Measurements from ENCODE around the gene NSD2.

NSD2 gene

DNA sequence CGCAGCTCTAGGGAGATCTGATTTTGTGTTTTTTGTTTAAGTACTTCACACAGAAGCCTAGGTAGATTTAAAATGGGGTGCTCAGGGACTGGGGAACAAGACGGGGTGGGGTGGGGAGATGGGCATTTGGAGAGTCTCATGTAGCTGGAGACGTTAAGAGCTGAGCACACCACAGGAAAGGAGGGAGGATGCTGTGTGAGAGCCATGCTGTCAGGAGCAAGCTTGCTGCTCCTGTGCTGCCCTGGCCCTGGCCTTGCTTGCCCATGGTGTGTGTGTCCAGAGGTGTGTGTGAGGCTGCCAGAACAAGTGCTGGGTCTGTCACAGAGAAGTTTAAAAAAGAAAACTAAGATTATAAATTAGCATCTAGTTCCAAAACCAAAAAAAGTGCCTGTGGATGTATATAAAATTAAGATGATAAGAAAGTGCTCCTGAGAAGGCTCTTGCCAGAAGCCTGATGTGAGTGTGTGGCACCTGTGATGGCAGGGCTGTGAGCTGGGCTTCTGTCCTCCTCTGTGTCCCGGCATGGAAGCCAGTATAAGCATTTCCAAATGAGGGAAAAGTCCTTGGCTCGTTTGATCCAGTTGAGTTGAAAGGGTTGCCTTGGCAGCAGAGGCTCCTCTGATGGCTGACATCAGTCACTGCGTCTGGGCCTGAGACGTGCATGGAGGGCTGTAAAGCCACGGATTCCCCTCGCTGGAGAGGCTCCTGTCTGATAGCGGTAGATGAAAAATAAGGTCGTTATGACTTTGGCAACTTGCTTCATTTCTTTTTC is 74.1 kb downstream of the NSD2 start:
- DNase-seq (ENCODE audit: low spot score), result no peak

DNA sequence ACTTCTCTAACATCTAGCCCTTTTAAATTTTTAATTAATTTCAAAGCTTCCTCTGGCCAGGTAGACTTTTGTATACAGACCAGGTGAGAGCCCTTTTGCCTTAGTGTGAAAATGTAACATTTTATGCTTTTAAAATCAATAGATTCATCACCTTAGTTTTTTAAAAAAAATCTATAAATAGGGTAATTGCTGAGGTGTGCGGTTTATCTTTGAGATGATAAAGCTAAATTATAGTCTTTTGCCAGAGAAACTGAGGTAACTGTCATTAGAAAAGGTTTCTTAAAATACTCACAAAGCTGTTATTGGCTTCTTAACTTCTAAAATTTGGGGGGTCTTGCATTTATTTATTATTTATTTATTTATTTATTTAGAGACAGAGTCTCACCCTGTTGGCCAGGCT is 74.7 kb downstream of the NSD2 start:
- no peak for DNase-seq (ENCODE audit: low spot score)

DNA sequence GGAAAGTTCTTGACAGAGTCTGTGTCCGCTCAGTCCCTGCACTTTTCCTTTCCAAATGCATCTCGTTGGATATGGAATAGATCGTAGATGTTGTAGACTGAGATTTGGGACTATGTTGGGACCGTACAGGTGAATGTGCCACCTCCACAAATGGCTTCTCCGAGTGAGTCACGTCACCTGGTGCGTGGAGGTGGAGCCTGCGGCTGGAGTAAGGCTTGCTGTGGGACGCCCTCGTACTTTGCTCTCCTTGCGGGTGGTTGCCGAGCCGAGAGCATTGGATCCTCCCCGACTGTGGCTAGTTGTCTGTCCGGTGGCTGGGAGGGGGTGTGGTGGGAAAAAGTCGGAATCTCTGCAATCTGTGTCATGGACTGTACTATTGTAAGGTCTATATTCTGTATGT is 77.0 kb downstream of the NSD2 start:
- DNase-seq (ENCODE audit: low spot score), result no peak

DNA sequence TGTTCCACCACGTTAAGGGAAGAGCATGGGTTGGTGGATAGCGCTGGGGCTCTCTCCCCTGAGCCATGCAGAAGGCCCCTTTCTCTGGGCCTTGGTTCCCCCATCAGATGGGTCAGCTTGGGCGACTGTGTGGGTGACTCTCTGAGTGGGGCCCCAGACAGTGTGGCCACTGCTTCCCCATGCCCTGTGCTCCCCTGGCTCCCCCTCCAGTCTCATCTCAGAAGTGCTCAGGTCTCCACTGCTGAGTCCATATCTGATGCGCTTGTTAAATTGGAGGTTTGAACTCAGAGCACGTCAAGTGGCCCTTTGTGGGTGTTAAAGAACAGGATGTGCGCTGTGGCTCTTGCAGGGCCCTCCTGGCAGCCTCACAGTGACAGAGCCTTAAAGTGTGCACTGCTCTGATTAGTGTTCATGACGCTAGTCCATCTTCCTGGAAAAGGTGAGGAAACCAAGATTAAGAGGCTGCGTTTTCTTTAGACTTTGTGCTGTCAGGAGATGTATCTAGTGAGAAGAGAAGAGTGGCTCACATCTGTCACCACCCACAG is 77.8 kb downstream of the NSD2 start:
- no peak for DNase-seq (ENCODE audit: low spot score)

DNA sequence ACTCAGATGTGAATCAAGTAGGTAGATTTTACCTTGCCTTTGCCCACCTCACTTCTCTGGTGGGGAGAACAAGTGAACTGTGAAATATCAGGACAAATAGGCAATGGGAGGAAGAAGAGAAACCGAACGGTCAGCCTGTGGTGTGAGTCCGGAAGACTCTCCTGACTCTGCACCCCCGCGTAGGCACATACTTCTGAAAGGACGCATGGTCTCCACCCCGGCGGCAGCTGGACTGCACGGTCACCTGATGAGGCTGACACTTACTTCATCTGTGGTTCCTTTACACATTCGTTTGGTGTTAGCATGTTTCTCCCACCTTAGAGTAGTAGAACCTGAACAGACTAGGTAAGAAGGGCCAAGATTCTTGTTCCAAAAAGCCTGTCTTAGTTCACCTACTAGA is 79.2 kb downstream of the NSD2 start:
- no peak for DNase-seq (ENCODE audit: low spot score)

DNA sequence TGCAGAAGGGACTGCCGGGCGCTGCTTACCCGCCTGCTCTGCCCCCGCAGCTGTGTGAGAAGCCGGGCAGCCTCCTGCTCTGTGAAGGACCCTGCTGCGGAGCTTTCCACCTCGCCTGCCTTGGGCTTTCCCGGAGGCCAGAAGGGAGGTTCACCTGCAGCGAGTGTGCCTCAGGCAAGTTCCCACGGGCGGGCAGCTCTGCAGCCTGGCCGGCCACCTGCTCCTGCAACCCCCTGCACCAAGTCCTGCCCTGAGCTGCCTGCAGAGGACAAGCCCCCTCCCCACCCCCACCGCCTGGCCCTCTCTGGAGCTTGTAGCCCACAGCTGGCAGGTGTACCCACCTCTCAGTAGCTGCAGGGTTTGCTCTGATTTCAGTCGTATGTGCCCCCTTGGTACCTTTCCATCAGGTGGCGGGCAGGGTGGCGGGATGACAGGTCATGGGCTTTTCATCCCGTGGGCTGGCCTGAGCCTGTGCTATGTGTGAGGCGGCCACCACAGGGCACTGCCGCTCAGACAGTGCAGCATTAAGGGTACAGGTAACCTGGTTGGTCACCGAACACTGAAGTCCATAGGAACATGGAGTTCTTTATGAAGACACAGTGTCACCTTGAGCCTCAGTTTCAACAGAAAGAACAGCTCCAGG is 81.0 kb downstream of the NSD2 start:
- no peak for DNase-seq (ENCODE audit: low spot score)

DNA sequence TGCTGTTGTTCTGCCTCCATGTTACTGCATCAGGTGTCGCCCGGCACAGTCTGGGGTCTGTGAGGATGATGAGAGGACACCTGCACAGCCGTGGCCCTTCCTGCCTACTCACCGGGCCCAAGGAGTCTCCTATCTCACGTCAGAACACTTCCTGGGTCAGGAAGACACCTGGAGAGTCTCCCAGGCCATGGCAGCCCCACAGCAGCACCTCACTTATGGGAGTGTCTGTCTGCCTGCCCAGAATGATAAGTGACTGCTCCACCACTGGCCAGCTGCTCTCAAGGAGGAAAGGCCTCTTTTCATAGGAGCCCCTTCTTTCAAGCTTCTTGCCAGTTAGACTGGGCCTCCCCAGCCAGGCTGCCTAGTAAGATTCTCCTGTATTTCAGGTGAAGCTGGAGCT is 81.5 kb downstream of the NSD2 start:
- DNase-seq (ENCODE audit: low spot score), result no peak

DNA sequence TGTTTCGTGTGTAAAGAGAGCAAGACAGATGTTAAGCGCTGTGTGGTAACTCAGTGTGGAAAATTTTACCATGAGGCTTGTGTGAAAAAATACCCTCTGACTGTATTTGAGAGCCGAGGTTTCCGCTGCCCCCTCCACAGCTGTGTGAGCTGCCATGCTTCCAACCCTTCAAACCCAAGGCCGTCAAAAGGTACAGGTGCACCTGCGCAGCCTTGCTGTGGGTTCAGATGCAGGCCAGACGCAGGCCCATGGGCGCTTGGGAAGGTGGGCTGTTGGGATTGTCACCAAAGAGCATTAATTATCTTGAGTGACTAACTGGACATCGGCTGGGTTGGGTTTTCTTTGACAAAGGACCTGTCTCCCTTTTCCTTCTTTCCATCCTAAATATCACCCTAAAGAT is 82.1 kb downstream of the NSD2 start:
- no peak for DNase-seq (ENCODE audit: low spot score)

DNA sequence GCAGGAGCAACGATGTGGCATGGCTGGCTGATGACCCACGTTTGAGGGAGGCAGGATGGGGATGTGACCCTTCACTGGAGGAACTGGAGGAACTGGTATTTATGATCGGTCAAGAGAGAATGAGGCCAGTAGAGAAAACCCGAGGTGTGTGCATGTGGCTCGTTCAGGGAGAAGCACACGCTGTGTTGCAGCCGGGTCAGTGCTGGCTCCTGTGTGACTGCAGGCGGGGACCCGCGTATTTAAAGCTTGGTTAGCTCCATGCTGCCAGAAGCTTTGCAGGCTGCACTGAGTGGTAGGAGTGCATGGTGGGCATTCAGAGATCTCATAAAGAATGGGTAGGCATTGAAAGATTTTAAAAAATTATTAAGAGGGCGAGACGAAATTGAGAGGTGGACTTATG is 85.4 kb downstream of the NSD2 start:
- DNase-seq (ENCODE audit: low spot score), result no peak

DNA sequence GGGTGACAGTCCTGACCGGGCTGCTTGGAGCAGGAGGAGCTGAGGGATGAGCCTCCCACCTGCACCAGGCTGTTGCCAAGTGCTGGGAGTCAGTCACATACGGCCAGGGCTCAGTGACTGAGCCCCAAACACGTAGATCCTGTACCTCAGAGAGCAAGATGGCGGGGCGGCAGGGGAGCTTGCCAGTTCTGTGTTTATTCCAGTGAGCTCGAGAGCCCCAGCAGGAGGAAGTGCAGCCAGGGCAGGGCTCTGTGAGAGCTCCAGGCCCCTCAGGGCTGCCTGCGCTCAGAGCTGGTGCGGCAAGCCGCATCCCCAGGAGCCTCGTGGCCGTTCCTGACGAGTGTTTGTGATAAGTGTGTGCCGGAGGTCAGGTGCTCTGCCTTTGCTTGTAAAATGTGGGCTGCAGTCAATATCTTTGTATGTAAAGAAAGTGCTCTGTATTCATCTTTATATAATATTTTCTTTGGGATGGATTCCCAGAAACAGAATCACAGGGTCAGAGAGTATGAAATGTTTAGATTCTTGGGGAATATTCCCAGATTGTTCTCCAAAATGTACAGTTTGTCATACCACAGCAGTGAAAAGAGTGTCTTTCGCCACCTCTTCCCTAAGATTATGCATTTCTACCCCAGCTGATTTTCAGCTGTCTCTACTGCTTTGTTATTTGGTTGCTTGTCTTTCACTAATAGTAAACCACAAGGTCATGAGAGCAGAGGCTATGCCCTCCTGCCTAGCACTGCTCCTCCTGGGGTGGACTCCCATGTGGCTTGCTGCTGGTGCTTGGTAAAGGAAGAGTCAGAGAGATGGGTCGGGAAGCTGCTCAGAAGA is 87.3 kb downstream of the NSD2 start:
- no peak for DNase-seq (ENCODE audit: low spot score)

DNA sequence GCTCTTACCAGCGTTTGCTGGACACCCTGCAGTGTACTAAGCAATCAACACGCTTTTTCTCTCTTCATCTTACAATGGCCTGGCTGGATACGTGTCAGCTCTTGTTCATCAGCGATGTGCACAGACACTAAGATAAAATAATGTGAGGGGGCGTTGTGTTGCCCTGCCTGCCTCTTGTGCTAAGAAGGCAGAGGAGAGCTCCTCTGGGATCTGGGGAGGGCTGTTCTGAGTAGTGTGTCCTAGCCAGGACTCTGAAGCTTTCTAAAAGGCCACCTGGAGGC is 87.9 kb downstream of the NSD2 start:
- no peak for DNase-seq (ENCODE audit: low spot score)

DNA sequence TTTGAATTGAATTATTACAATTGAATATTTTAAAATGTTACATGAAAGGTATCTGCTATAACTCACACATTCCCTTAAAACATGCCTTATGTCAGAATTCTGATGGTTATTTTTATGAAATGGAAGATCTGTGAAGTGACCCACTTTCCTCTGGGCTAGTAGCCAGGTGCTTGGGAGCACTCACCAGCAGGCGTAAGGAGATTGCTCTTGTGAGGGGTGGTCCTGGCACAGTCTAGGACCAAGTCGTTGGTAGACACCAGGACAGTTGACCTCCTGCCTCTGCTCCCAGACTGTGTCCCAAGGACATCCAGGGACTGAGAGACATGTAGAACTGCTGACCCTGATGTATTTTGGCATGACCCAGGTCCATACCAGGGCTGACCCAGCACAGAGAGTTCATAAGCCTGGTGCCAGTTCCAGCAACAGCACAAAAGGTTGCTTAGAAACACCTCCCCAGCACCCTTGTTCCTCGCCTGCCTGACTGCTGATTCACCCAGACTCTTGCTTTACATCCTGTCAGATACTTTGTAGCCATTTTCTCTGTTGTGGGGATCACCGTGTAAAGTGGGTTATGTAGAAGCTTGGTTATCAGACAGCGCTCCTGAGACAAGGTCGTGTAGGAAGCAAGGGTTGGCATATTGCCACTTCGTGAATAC is 89.1 kb downstream of the NSD2 start:
- DNase-seq (ENCODE audit: low spot score), result no peak

DNA sequence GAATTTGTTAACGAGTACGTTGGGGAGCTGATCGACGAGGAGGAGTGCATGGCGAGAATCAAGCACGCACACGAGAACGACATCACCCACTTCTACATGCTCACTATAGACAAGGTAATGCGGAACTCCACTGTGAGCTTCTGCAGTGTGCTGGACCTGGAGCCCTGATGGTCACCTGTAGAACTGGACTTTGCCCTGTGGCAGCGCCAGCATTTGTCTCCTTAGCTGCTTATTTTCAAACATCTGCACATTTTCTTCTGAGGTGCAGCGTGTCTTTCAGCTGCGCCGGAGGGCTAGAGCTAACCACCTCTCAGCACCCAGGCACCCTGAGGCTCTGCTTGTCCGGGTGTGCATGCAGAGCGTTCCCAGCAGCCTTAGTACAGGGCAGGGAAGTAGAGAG is 89.8 kb downstream of the NSD2 start:
- no peak for DNase-seq (ENCODE audit: low spot score)

DNA sequence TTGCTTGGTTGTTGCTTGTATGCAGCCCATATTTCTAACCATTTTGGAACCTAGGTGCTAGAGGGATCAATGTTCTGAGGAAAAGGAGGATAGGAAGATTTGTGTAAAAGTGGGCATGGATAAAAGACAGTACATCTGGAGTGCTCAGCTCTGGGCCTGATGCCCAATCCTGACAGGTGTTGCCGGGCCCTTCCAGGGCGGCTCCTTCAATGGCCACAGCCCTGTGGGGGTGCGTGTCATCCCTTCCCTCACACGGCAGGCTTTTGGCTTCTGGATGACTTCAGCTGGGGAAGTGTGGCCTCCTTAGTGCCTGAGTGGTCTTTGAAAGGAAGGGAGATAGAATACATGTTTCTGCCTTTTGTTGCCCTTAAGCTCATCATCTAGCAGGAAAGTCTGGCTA is 90.4 kb downstream of the NSD2 start:
- DNase-seq (ENCODE audit: low spot score), result no peak

DNA sequence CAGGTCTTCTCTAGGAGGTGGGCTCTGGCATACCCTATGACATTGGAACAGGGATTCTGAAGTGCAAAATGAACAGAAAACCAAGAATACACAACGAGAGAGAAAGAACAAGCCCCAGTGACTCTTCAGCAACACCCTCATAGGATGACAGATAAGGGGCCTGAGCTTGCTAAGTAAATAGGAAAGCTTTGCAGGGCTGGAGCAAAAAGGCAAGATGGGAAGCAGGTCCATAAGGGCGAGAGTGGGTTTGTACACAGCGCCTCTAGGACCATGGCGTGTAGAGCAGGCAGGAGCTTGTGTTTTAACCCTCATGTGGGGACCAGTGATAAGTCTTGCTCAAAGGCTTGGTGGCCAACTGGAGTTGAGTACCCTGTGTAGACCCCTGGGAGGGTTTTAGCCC is 91.8 kb downstream of the NSD2 start:
- no peak for DNase-seq (ENCODE audit: low spot score)

DNA sequence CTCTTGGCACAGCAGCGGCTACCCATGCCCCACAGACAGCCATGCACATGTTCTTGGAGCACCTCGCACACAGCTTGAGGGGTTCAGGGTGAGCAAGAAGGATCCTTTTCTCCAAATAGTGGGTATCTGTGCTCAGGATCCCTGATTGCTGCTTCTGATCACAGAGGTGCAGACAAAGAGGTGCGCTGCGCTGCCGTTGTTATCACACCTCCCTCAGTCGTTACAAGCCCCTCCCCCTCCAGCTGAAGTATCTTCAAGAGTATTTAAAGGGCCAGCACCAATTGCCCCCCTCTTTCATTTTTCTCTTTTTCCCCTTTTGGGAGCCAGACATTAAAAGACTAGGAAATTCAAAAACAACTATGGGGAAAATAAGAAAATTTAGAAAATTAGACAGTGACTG is 93.2 kb downstream of the NSD2 start:
- DNase-seq (ENCODE audit: low spot score), result no peak

DNA sequence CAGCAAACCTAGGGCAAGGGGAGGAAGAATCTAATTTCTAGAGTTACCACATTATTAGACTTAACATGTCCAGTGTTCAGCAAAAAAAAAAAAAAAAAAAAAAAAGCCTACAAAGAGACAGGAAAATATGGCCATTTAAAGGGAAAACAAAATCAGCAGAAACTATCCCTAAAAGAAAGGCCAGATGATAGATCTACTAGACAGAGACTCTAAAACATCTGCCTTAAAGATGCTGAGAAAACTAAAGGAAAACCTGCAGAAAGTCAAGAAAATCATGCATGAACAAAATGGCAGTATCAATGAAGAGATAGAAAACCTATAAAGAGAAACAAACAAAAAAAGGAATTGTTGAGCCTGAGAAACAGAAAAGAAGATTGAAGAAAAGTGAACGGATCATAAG is 93.8 kb downstream of the NSD2 start:
- no peak for DNase-seq (ENCODE audit: low spot score)

DNA sequence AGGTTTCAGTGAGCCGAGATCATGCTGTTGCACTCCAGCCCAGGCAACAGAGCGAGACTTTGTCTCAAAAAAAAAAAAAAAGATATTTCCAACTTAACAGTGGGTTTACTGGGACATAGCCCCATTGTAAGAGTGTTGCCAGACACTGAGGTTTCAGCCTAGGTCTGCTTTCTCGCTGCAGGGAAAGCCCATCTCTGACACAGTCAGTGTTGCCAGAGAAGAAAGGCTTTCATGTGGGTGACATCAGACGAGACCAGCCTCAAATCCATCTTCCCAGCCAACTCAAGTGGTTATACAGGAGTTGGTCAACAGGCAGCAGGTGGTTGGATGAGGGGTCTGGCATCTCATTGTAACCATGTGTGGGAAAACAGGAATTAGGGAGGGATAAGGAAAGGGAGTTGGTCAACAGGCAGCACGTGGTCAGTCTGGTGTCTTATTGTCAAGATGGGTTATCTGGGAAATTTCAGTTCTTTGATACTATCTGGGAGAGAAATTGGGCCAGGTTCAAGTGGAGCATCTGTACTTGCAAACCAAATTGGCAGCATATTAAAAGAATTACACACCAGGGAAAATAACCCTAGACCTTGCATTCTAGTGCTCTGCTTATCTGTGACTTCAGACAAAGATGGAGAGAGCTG is 96.4 kb downstream of the NSD2 start:
- DNase-seq (ENCODE audit: low spot score), result no peak

DNA sequence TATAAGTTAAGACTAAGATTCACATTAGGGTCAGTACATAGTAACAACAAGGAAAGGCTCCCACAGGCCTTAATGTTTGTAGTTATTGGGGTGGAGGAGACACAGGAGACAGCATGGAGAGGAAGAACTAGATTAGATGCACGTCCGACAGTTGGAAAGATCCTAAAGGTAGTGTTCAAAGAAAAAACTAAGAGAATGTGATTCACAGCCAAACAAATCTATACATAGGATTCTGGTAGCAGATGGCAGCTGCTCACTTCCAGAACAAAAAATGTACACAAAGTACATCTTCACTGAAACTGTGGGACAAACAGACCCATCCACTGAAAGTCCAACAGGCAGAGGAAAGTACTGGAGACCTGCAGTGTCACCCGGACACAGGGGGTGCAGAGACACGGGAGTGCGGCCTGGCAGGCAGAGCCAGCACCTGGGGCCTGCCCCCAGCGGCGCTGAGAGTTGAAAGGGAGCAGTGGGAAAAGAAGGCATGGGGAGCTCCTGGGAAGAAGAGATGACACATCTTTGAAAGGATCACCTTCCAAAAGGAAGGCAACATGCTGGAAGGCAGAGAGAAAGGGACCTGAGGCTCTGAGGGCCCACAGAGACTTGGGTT is 97.6 kb downstream of the NSD2 start:
- DNase-seq (ENCODE audit: low spot score), result no peak

DNA sequence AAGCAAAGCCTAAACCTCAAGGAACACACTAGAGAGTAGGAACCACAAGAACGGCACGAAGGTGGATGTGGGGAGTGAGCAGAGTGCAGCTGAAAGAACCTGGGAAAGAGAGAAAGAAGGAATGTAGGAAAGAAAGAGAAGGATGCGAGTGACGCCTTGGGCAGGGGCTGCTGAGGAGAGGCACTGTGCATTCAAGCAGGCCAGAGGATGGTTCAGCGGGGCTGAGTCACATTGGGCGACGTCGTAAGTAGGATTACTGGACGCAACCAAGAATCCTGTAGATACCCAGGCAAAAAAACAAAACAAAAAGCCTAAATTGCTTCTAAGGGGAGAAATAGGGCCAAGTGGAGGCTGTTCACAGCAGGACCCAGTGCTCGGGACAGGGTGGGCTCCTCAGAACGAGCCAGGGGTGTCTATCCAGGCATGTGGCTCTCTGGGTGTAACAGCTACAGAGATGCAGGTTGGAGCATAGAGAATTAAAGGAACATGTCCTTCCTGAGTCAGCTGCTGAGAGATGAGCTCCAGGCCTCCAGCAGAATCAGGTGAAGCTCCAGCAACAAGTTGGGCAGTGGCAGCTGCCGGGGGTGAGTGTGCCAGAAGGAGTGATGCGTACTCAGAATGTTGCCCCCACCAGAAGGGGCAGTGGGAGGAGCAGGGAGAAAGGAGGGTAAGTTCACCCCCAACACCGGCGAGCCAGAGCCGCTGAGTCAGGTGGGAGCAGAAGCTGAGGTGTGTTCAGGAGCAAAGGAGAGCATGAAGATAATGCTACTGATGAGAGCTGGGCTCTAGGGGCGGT is 98.9 kb downstream of the NSD2 start:
- no peak for DNase-seq (ENCODE audit: low spot score)

DNA sequence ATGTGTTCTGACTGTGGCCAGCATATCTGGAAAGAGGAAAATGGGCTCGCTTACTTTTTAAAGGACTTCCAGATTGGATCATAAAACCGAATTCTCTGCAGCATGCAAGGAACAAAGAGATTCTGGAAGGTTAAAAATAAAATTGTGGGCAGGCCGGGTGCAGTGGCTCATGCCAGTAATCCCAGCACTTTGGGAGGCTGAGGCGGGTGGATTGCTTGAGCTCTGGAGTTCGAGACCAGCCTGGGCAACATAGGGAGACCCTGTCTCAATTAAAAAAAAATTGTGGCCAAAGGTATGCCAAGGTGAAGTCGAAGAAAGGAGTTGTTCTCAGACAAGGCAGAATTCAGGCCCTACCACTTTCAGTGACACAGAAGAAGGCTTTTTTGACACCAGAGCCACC is 99.7 kb downstream of the NSD2 start:
- no peak for DNase-seq (ENCODE audit: low spot score)

Data from COLO829 (cell line).